ENCODE results near the gene FAM117B.

Gene FAM117B

GRCh38 chr2:202634556-202635427 lies at the start of gene FAM117B:
FAM117B (plus strand) TSS chr2:202634969; CDS start chr2:202635188, 219 bp downstream.
- peak; percentile 98 for DNase-seq

- peak; percentile 71 for DNase-seq
Observed at GRCh38 chr2:202588647-202589581, 45.9 kb upstream of the FAM117B start.

- DNase-seq: no peak
Observed at GRCh38 chr2:202589582-202589949, 45.2 kb upstream of the FAM117B start.

- no peak for DNase-seq
Observed at GRCh38 chr2:202592566-202592965, 42.2 kb upstream of the FAM117B start.

- no peak for DNase-seq
Observed at GRCh38 chr2:202599105-202599504, 35.7 kb upstream of the FAM117B start.

GRCh38 chr2:202599911-202600310 lies 34.9 kb upstream of the FAM117B start:
- DNase-seq: no peak

- no peak for DNase-seq
Observed at GRCh38 chr2:202604699-202605098, 30.1 kb upstream of the FAM117B start.

- no peak for DNase-seq
Observed at GRCh38 chr2:202605174-202605573, 29.6 kb upstream of the FAM117B start.

- DNase-seq: no peak
Observed at GRCh38 chr2:202608142-202608852, 26.5 kb upstream of the FAM117B start.

GRCh38 chr2:202609381-202610145 lies 25.2 kb upstream of the FAM117B start:
- DNase-seq: no peak

- DNase-seq: no peak
Observed at GRCh38 chr2:202610380-202610779, 24.4 kb upstream of the FAM117B start.

GRCh38 chr2:202612145-202612544 lies 22.6 kb upstream of the FAM117B start:
- DNase-seq: no peak

- no peak for DNase-seq
Observed at GRCh38 chr2:202613479-202613878, 21.3 kb upstream of the FAM117B start.

GRCh38 chr2:202624133-202624532 lies 10.6 kb upstream of the FAM117B start:
- DNase-seq: no peak

GRCh38 chr2:202627042-202627441 lies 7.7 kb upstream of the FAM117B start:
- DNase-seq: no peak

- no peak for DNase-seq
Observed at GRCh38 chr2:202628646-202629198, 6.0 kb upstream of the FAM117B start.

- DNase-seq: peak; percentile 67
Observed at GRCh38 chr2:202632682-202633290, 2.0 kb upstream of the FAM117B start.

- no peak for DNase-seq
Observed at GRCh38 chr2:202633470-202633869, 1.3 kb upstream of the FAM117B start.

- DNase-seq: peak; percentile 81
Observed at GRCh38 chr2:202635428-202636212, 851 bp downstream of the FAM117B start.

- no peak for DNase-seq
Observed at GRCh38 chr2:202636213-202636513, 1.4 kb downstream of the FAM117B start.

GRCh38 chr2:202638721-202639120 lies 4.0 kb downstream of the FAM117B start:
- no peak for DNase-seq
